ENCODE data around the gene KLHDC7B.
A peak's percentile ranks its signal among the peaks of the same experiment; 100 is the strongest.

KLHDC7B gene

GRCh38 chr22:50579752-50580151, 34.1 kb downstream of the KLHDC7B start:
- in situ Hi-C loops (cut with HindIII; ENCODE audit: low pct_ligation_motif_present, low sequenced_read_pairs), result no loop called here
- no peaks in the 10 kb centered on the region for H3K36me3 ChIP-seq (replicated peaks)
- no peaks in the 10 kb centered on the region for H3K27me3 ChIP-seq (replicated peaks)
- TF ChIP-seq, protein P1, sequence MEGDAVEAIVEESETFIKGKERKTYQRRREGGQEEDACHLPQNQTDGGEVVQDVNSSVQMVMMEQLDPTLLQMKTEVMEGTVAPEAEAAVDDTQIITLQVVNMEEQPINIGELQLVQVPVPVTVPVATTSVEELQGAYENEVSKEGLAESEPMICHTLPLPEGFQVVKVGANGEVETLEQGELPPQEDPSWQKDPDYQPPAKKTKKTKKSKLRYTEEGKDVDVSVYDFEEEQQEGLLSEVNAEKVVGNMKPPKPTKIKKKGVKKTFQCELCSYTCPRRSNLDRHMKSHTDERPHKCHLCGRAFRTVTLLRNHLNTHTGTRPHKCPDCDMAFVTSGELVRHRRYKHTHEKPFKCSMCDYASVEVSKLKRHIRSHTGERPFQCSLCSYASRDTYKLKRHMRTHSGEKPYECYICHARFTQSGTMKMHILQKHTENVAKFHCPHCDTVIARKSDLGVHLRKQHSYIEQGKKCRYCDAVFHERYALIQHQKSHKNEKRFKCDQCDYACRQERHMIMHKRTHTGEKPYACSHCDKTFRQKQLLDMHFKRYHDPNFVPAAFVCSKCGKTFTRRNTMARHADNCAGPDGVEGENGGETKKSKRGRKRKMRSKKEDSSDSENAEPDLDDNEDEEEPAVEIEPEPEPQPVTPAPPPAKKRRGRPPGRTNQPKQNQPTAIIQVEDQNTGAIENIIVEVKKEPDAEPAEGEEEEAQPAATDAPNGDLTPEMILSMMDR (IDR thresholded peaks at IDR 0.05; ENCODE audit: low read depth, low read length, missing control alignments), result no peak
- H3K4me3 ChIP-seq (ENCODE audit: low read depth, low read length), result no peak overlapping the region
- H3K27ac ChIP-seq, result no peak overlapping the region
- DNase-seq, result no peak

DNA sequence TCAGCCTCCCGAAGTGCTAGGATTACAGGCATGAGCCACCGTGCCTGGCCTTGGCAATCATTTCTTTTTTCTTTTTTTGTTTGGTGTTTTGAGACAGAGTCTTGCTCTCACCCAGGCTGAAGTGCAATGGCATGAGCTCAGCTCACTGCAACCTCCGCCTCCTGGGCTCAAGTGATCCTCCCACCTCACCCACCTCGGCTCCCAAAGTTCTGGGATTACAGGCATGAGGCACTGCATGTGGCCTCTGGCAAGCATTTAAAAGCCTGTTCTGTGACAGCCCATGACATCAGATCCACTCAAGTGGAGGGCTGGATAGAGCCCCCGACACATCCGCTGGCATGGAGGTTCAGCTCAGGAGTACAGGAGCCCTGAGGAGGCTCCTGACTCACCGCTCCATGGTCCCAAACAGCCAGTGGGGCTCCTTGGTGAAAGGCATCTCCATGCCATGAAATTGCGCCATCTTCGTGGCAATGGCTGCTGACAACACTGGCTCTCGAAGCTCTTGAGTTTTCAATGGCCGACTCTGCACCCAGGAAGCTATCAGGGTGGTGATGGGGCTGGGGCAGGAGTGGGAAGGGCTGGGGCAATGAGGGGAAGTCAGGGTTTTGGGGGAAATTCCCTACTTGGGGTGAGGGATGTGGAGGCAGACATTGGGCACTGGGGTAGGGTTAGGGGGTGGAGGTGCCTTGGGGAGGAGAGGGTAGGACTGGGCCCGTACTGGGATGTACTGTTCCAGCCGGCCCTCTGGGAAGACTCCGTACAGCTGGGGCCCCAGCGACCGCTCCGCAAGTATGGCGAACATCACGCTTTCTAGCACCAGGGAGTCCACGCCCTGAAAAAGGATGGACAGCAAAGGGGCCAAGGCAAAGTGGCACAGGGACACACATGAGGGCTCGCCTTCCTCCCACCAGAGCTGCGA, 35.6 kb downstream of the KLHDC7B start:
- Histone ChIP-seq H3K36me3 (replicated peaks) (no peaks in the 10 kb centered on the region), H3K4me3 (ENCODE audit: low read depth, low read length) (peak overlapping the region; percentile 78), H3K27me3 (replicated peaks) (no peaks in the 10 kb centered on the region), H3K27ac (no peak overlapping the region)
- in situ Hi-C loops (cut with HindIII; ENCODE audit: low pct_ligation_motif_present, low sequenced_read_pairs), result no loop called here
- TF ChIP-seq, protein P1 (IDR thresholded peaks at IDR 0.05; ENCODE audit: low read depth, low read length, missing control alignments), result no peak
- DNase-seq, result no peak

DNA sequence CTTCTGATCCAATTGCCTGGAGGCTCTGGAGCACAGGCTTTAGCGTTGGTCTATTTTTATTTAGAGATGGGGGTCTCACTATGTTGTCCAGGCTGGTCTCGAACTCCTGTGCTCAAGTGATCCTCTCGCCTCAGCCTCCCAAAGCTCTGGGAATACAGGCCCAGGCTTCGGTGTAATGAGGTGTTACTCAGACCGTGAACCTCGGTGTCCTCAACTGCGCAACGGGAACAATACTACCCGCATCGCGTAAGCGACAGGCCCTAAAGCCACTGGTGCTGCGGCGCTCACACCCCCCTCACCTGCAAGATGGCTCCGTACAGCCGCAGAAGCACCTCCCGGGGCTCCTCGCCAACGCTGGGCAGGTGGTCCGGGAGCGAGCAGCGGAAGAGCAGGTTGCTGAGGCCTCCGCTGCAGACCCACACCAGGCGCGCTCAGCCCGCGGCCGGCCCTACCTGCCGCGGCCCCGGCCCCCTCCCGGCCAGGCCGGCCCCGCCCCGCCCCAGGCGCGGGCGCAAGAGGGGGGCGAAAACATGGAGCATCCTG, 36.3 kb downstream of the KLHDC7B start:
- TF ChIP-seq, protein P1 (IDR thresholded peaks at IDR 0.05; ENCODE audit: low read depth, low read length, missing control alignments), result no peak
- Histone ChIP-seq H3K27me3 (replicated peaks) (no peaks in the 10 kb centered on the region), H3K27ac (peak overlapping the region; percentile 89), H3K36me3 (replicated peaks) (no peaks in the 10 kb centered on the region), H3K4me3 (ENCODE audit: low read depth, low read length) (peak overlapping the region; percentile 78)
- in situ Hi-C loops (cut with HindIII; ENCODE audit: low pct_ligation_motif_present, low sequenced_read_pairs), result no loop called here
- DNase-seq, result no peak

DNA sequence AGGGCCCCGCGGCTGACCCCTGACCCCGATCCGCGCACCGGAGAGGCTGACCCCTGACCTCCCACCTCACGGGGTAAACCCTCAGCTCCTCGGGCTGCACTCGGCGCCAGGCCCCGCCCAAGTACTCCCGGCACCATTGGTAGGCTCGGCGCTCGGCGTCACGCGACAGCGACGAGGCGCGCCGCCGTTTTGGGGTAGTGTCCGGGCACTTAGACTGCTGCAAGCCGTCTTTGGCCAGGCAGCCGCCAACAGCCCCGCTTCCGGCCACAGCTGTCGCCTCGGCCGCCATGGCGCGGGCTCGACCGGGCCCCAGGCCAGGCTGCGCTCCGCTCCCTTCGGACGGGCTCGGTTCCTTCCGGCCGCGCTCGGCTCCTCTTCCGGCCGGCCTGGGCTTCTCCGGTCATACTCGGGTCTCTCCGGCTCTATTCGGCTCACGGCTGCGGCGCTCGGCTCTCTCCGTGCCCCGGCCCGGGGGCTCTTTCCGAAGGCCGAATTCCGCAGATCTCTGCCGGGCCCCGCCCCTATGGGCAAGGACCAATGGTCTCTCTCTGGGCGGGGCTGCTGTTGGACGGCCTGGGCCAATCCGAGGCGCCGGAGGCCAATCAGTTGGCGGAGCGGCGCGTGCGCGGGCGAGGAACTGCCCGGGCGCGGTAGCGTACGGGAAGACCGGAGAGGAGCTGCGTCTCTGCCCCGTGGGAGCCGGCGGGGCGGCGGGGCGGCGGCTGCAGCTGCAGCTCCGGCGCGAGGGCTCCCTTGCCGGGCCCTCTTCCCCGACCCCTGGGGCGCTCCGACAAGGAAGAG, 37.0 kb downstream of the KLHDC7B start, which contains the start of gene CHKB:
CHKB (minus strand) TSS at position 357 of the 801 bp plus-strand sequence; CDS start at position 289, 68 bp downstream.
- no peaks in the 10 kb centered on the region for H3K36me3 ChIP-seq (replicated peaks)
- H3K27me3 ChIP-seq (replicated peaks), result no peaks in the 10 kb centered on the region
- peak within 1 kb of the TSS; percentile 89 for H3K27ac ChIP-seq
- H3K4me3 ChIP-seq (ENCODE audit: low read depth, low read length), result peak within 1 kb of the TSS; percentile 78
- TF ChIP-seq, protein P1 (IDR thresholded peaks at IDR 0.05; ENCODE audit: low read depth, low read length, missing control alignments), result no peak
- in situ Hi-C loops (cut with HindIII; ENCODE audit: low pct_ligation_motif_present, low sequenced_read_pairs), result no loop called here
- peak; percentile 95 for DNase-seq

DNA sequence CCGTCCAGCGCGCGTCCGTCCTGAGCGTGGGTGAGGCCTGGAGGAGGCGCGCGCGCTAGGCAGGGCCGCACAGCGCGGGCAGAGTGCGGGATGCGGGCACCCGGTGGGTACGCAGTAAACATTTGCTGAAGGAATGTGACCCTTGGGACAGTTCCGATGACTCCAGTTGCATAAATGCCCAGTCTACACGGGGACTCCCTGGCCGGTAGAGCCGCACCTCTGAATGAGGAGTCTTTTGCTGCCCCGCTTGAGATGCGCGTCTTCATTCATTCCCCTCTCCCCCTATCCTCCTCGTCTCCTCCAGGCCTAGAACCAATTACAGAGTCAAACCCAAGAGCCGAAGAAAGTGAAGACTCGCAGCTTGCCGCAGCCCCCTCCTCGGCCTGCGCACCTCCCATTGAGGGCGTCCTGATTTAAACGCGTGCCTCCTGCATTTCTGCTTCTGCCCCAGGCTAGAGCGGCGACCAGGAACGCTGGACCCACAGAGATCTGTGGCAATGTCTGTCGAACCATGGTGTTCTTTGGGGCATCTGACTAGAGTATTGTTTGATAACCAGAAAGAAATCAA, 37.7 kb downstream of the KLHDC7B start:
- Histone ChIP-seq H3K27ac (no peak overlapping the region), H3K36me3 (replicated peaks) (no peaks in the 10 kb centered on the region), H3K27me3 (replicated peaks) (no peaks in the 10 kb centered on the region), H3K4me3 (ENCODE audit: low read depth, low read length) (peak overlapping the region; percentile 70)
- DNase-seq, result no peak
- in situ Hi-C loops (cut with HindIII; ENCODE audit: low pct_ligation_motif_present, low sequenced_read_pairs), result no loop called here
- TF ChIP-seq, protein P1 (IDR thresholded peaks at IDR 0.05; ENCODE audit: low read depth, low read length, missing control alignments), result no peak
